IMR-90 (cell line): ENCODE results near the gene PITX1. TPM values are rescaled to one million over a fixed set of nuclear protein-coding genes. Genes with fewer than 3 reads are reported as not detected.
A peak's percentile ranks its signal among the peaks of the same experiment; 100 is the strongest.

ENCODE experiments used
- ATAC-seq: fragments of 200-7000 bp; cut with Tn5 transposase; 2 replicates; pipeline ENCODE4 v1.9.1; 2020; ENCODE audit warnings: low read depth, mild to moderate bottlenecking, moderate library complexity
- BruUV-seq: library from RNA; stranded (reverse); fragments of 400-500 nt; replicated peaks from 2 replicates; lab custom pipeline; 2021; lab: Mats Ljungman, UMichigan
- CTCF ChIA-PET: fragments of 300-600 bp; formaldehyde crosslinking; extraction: SDS; loops from one replicate; lab custom pipeline; 2021; ENCODE audit warnings: antibody characterized with exemption; lab: Yijun Ruan, JAX
- POLR2A ChIA-PET: fragments of 300-600 bp; sonication (Branson Sonifier 250); formaldehyde crosslinking; loops from one replicate; lab custom pipeline; 2022; ENCODE audit warnings: antibody characterized with exemption; ENCODE audit not compliant: unreplicated experiment; lab: Charles Lee
- DNase-seq: peaks from one replicate; pipeline ENCODE4 v3.0.0; 2013
- H2AFZ ChIP-seq: replicated peaks from 2 replicates; pipeline ENCODE3; 2013; ENCODE audit warnings: low read length, mild to moderate bottlenecking; ENCODE audit not compliant: poor library complexity
- H2AK5ac ChIP-seq: 2 replicates; pipeline ENCODE4 v1.6.1; 2013; ENCODE audit warnings: low read depth, low read length, inconsistent platforms
- H2AK9ac ChIP-seq: replicated peaks from 2 replicates; pipeline ENCODE3; 2013; ENCODE audit warnings: mild to moderate bottlenecking, low read depth, low read length, moderate library complexity; ENCODE audit not compliant: poor library complexity
- H2BK120ac ChIP-seq: 2 replicates; pipeline ENCODE4 v1.6.1; 2013; ENCODE audit warnings: low read depth, low read length, inconsistent platforms
- H2BK15ac ChIP-seq: 3 replicates; pipeline ENCODE4 v1.6.1; 2013; ENCODE audit warnings: low read depth, low read length, inconsistent platforms
- H2BK20ac ChIP-seq: 2 replicates; pipeline ENCODE4 v1.6.1; 2013; ENCODE audit warnings: low read depth, mild to moderate bottlenecking, inconsistent platforms, low read length, moderate library complexity
- H2BK5ac ChIP-seq: 2 replicates; pipeline ENCODE4 v1.6.1; 2013; ENCODE audit warnings: mild to moderate bottlenecking, low read depth, low read length, inconsistent platforms; ENCODE audit not compliant: poor library complexity, severe bottlenecking
- H3K14ac ChIP-seq: replicated peaks from 2 replicates; pipeline ENCODE4 v1.6.1; 2013; ENCODE audit warnings: low read depth, low read length, inconsistent platforms
- H3K18ac ChIP-seq: 2 replicates; pipeline ENCODE4 v1.6.1; 2013; ENCODE audit warnings: low read depth, low read length, control low read depth
- H3K23ac ChIP-seq: 2 replicates; pipeline ENCODE4 v1.6.1; 2013; ENCODE audit warnings: low read depth, low read length, inconsistent platforms
- H3K27ac ChIP-seq: 2 replicates; pipeline ENCODE4 v1.5.1; 2013; ENCODE audit warnings: mild to moderate bottlenecking, control low read depth, low read length; ENCODE audit not compliant: insufficient read depth
- H3K27me3 ChIP-seq: 2 replicates; pipeline ENCODE4 v1.6.1; 2013; ENCODE audit warnings: low read length; ENCODE audit not compliant: control insufficient read depth, insufficient read depth
- H3K36me3 ChIP-seq: 2 replicates; pipeline ENCODE4 v1.6.1; 2013; ENCODE audit warnings: low read length, mixed read lengths; ENCODE audit not compliant: control insufficient read depth, insufficient read depth
- H3K4ac ChIP-seq: 2 replicates; pipeline ENCODE4 v1.6.1; 2013; ENCODE audit warnings: low read depth, low read length, inconsistent platforms
- H3K4me1 ChIP-seq: 2 replicates; pipeline ENCODE4 v1.6.1; 2013; ENCODE audit warnings: low read length, mixed read lengths; ENCODE audit not compliant: control insufficient read depth, insufficient read depth
- H3K4me2 ChIP-seq: 2 replicates; pipeline ENCODE4 v1.6.1; 2013; ENCODE audit warnings: low read depth, mild to moderate bottlenecking, control low read depth, low read length, moderate library complexity
- H3K4me3 ChIP-seq: 2 replicates; pipeline ENCODE4 v1.5.1; 2013; ENCODE audit warnings: low read depth, mild to moderate bottlenecking, control low read depth, low read length, moderate library complexity; ENCODE audit not compliant: insufficient read depth
- H3K56ac ChIP-seq: 2 replicates; pipeline ENCODE4 v1.6.1; 2013; ENCODE audit warnings: low read length, inconsistent platforms; ENCODE audit not compliant: insufficient read depth; ENCODE audit errors: extremely low read depth
- H3K79me1 ChIP-seq, 2 experiments: 2 replicates each; pipeline ENCODE4 v1.6.1; 2013; ENCODE audit warnings: low read length in 2 of 2, inconsistent platforms in 1 of 2, low read depth in 1 of 2
- H3K9ac ChIP-seq: 2 replicates; pipeline ENCODE4 v1.6.1; 2013; ENCODE audit warnings: low read depth, low read length, control low read depth
- H3K9me1 ChIP-seq: 2 replicates; pipeline ENCODE4 v1.6.1; 2013; ENCODE audit warnings: low read length, inconsistent platforms; ENCODE audit not compliant: insufficient read depth
- H3K9me3 ChIP-seq: 2 replicates; pipeline ENCODE4 v1.6.1; 2013; ENCODE audit warnings: low read length; ENCODE audit not compliant: control insufficient read depth, insufficient read depth
- H4K20me1 ChIP-seq: 2 replicates; pipeline ENCODE4 v1.6.1; 2013; ENCODE audit warnings: low read length, inconsistent platforms; ENCODE audit not compliant: insufficient read depth
- H4K5ac ChIP-seq: 2 replicates; pipeline ENCODE4 v1.6.1; 2013; ENCODE audit warnings: mild to moderate bottlenecking, low read depth, low read length, control low read depth
- H4K8ac ChIP-seq, 2 experiments: 2 replicates each; pipeline ENCODE4 v1.6.1; 2013; ENCODE audit warnings: low read depth in 2 of 2, low read length in 2 of 2, control low read depth in 1 of 2, inconsistent platforms in 1 of 2
- H4K91ac ChIP-seq: 2 replicates; pipeline ENCODE4 v1.6.1; 2013; ENCODE audit warnings: low read depth, low read length, inconsistent platforms; ENCODE audit not compliant: insufficient read depth
- CHD1 ChIP-seq: IDR thresholded peaks from 2 replicates; pipeline ENCODE4 v1.6.1; 2012; ENCODE audit warnings: low read depth, low read length, improper control_type of control experiment
- FOS ChIP-seq: fragments of 150-350 bp; IDR thresholded peaks from 2 replicates; pipeline ENCODE4 v1.6.1; 2016; ENCODE audit warnings: low read depth, low read length
- RAD21 ChIP-seq: IDR thresholded peaks from 2 replicates; pipeline ENCODE4 v1.6.1; 2012; ENCODE audit warnings: low read length, improper control_type of control experiment
- RCOR1 ChIP-seq: IDR thresholded peaks from 2 replicates; pipeline ENCODE4 v1.6.1; 2012; ENCODE audit warnings: mild to moderate bottlenecking, low read length, improper control_type of control experiment; ENCODE audit not compliant: insufficient replicate concordance
- USF2 ChIP-seq: fragments of 150-350 bp; IDR thresholded peaks from 2 replicates; pipeline ENCODE4 v1.6.1; 2017; ENCODE audit warnings: mild to moderate bottlenecking, antibody characterized with exemption, low read length, low read depth
- WGBS, 2 experiments: methylation state at CpG; one replicate each; pipeline versions ENCODE4 v1.1.5 to v1.1.7; 2013; ENCODE audit warnings: missing lambda C conversion rate in 2 of 2; ENCODE audit not compliant: insufficient read length in 1 of 2; ENCODE audit errors: extremely low coverage in 2 of 2; 5-methylcytosine and 5-hydroxymethylcytosine counted together
- dilution Hi-C: fragments of 300-500 bp; cut with HindIII; formaldehyde crosslinking; loops from one replicate; pipeline ENCODE4 v1.14.3; 2018; ENCODE audit warnings: low sequenced_read_pairs; ENCODE audit not compliant: unreplicated experiment
- in situ Hi-C: fragments of 300-500 bp; cut with MboI; formaldehyde crosslinking; loops from 3 replicates; pipeline ENCODE4 v1.14.3; 2019; ENCODE audit warnings: low sequenced_read_pairs, inconsistent platforms, mixed read lengths
- intact Hi-C: fragments of 100-400 bp; cut with micrococcal nuclease; formaldehyde crosslinking; loops from 2 replicates; pipeline ENCODE4 v1.10.0; 2022
- polyA plus RNA-seq, 3 experiments: library from polyadenylated mRNA; depleted of rRNA; stranded (reverse); fragments of >200 nt; gene quantifications; 2 replicates each; pipeline ENCODE4 v1.2.3, GENCODE V29; 2012; ENCODE audit warnings: low replicate concordance in 1 of 3
- total RNA-seq: library from RNA; depleted of rRNA; stranded (reverse); fragments of >200 nt; gene quantifications from 2 replicates; pipeline ENCODE4 v1.2.3, GENCODE V29; 2012

PITX1 gene
- total and polyA plus RNA-seq, 2 of the 4 experiments (the other 2 are of a cell fraction) = 10.4 to 29.8 TPM

- no TSS peak for BruUV-seq
- peaks cover 2% of the 10 kb centered on the region for H4K20me1 ChIP-seq
- no peak overlapping the region for H2AK9ac ChIP-seq
- no peak overlapping the region for H3K56ac ChIP-seq
- H3K23ac ChIP-seq = no peak overlapping the region
- ChIA-PET POLR2A (no interaction called here), CTCF (interaction anchor here (0.8 kb wide), 1 partner anchor 63 kb away, joined by 3 read pairs; no protein-coding TSS in a partner anchor)
- no peak for TF ChIP-seq RCOR1
- TF ChIP-seq RAD21 = no peak
- TF ChIP-seq CHD1 = no peak
- TF ChIP-seq FOS = peak; percentile 67; the same call in 1 of the 2 replicates
- no peak for TF ChIP-seq USF2
- no peak overlapping the region for H3K14ac ChIP-seq
- H3K4ac ChIP-seq = no peak overlapping the region
- no peak overlapping the region for H2BK20ac ChIP-seq
- H4K91ac ChIP-seq = no peak overlapping the region
- no peak overlapping the region for H4K8ac ChIP-seq
- dilution Hi-C loops = no loop called here
- DNase-seq (peak; percentile 53), ATAC-seq (peak; percentile 73)
- peaks cover 11% of the 10 kb centered on the region for H3K4me1 ChIP-seq
- no peak overlapping the region for H3K18ac ChIP-seq
- no peaks in the 10 kb centered on the region for H3K9me1 ChIP-seq
- no peak overlapping the region for H3K9ac ChIP-seq
- H3K36me3 ChIP-seq = peaks cover 4% of the 10 kb centered on the region; the same call in 1 of the 2 replicates
- H3K79me1 ChIP-seq = no peaks in the 10 kb centered on the region
- H2BK15ac ChIP-seq = no peak overlapping the region
- intact Hi-C loops = no loop called here
- H3K4me3 ChIP-seq = no peak overlapping the region
- WGBS, 2 experiments = 51% methylated on average over 11 of the region's 12 CpGs; no CpG with 5 or more reads in 1 of the 2 experiments
- no peak overlapping the region for H3K27ac ChIP-seq
- H3K4me2 ChIP-seq = no peak overlapping the region
- peaks cover 2% of the 10 kb centered on the region; the same call in 1 of the 2 replicates for H3K9me3 ChIP-seq
- H4K5ac ChIP-seq = no peak overlapping the region
- no peak overlapping the region for H2BK5ac ChIP-seq
- no peak overlapping the region for H2BK120ac ChIP-seq
- H2AK5ac ChIP-seq = no peak overlapping the region
- no peak overlapping the region for H2AFZ ChIP-seq
- H3K27me3 ChIP-seq = no peaks in the 10 kb centered on the region
- in situ Hi-C loops = no loop called here
These were observed 42.0 kb upstream of the PITX1 start for GRCh38 chr5:135076051-135076491.
